Immature natural killer cell (primary cell): ENCODE data around the gene ARHGAP8. TPM values are rescaled to one million over a fixed set of nuclear protein-coding genes. Genes with fewer than 3 reads are reported as not detected.
"Not testable (repeated sequence)": the region's sequence is repeated elsewhere in the genome, so short reads cannot be mapped to it uniquely, and the experiment has no call there.

Source experiments
- DNase-seq, 3 donors: peaks; one replicate each; pipeline ENCODE4 v3.0.0; 2022; ENCODE audit warnings: mixed read lengths in 1 of 3
- H3K27ac Mint-ChIP-seq, 6 donors: one replicate each; pipeline ENCODE4 v1.8.0; 2020; ENCODE audit warnings: mixed read lengths in 6 of 6, mild to moderate bottlenecking in 5 of 6, inconsistent platforms in 4 of 6, moderate library complexity in 3 of 6
- H3K27me3 Mint-ChIP-seq, 3 donors: one replicate each; pipeline ENCODE4 v1.8.0; 2020 to 2021; ENCODE audit warnings: low read depth in 3 of 3, mild to moderate bottlenecking in 3 of 3, mixed read lengths in 3 of 3, moderate library complexity in 3 of 3, inconsistent platforms in 1 of 3
- H3K36me3 Mint-ChIP-seq, 3 donors: one replicate each; pipeline ENCODE4 v1.8.0; 2020; ENCODE audit warnings: mixed read lengths in 3 of 3, inconsistent platforms in 2 of 3, mild to moderate bottlenecking in 2 of 3
- H3K4me1 Mint-ChIP-seq, 2 donors: one replicate each; pipeline ENCODE4 v1.8.0; 2020; ENCODE audit warnings: inconsistent platforms in 2 of 2, mild to moderate bottlenecking in 2 of 2, mixed read lengths in 2 of 2, moderate library complexity in 1 of 2
- H3K4me3 Mint-ChIP-seq, 5 donors: one replicate each; pipeline ENCODE4 v1.8.0; 2020; ENCODE audit warnings: mild to moderate bottlenecking in 5 of 5, mixed read lengths in 5 of 5, inconsistent platforms in 3 of 5, moderate library complexity in 3 of 5
- H3K9me3 Mint-ChIP-seq, 6 donors: one replicate each; pipeline ENCODE4 v1.8.0; 2020; ENCODE audit warnings: mild to moderate bottlenecking in 6 of 6, mixed read lengths in 6 of 6, inconsistent platforms in 4 of 6, moderate library complexity in 3 of 6
- polyA plus RNA-seq, 3 donors: library from polyadenylated mRNA; unstranded; fragments of 300-500 nt; fragmentation: Illumina TruSeq; gene quantifications; one replicate each; pipeline ENCODE4 v1.2.3, GENCODE V29; 2021

The ARHGAP8 gene
- polyA plus RNA-seq, 3 donors from 2014 or later = 0.60 to 2.0 TPM; not detected in 1

- H3K27me3 Mint-ChIP-seq = peaks cover 2 to 8% (median 5%) of the 10 kb centered on the region in 3 donors
Measured at GRCh38 chr22:44797181-44797725, 44.9 kb downstream of the ARHGAP8 start.

GRCh38 chr22:44799077-44799945, 46.9 kb downstream of the ARHGAP8 start:
- Mint-ChIP-seq H3K4me3 (no peak overlapping the region), H3K27me3 (peaks cover 2 to 7% (median 7%) of the 10 kb centered on the region in 3 donors), H3K27ac (no peak overlapping the region), H3K36me3 (peaks cover 0 to 1% (median 0%) of the 10 kb centered on the region in 3 donors), H3K9me3 (no peaks in the 10 kb centered on the region), H3K4me1 (peaks cover 0 to 3% of the 10 kb centered on the region in 2 donors)
- DNase-seq = no peak

More at GRCh38 chr22:44797181-44797725, 44.9 kb downstream of the ARHGAP8 start:
- Mint-ChIP-seq H3K4me3 (no peak overlapping the region), H3K9me3 (no peaks in the 10 kb centered on the region), H3K27ac (no peak overlapping the region), H3K4me1 (no peaks in the 10 kb centered on the region), H3K36me3 (peaks cover 0 to 3% (median 0%) of the 10 kb centered on the region in 3 donors)
- DNase-seq = no peak

- not testable (repeated sequence) for DNase-seq, H3K9me3 Mint-ChIP-seq, H3K27ac Mint-ChIP-seq, H3K27me3 Mint-ChIP-seq, H3K4me1 Mint-ChIP-seq, H3K4me3 Mint-ChIP-seq, H3K36me3 Mint-ChIP-seq
Measured at GRCh38 chr22:44799946-44800634, 47.7 kb downstream of the ARHGAP8 start.

- H3K4me3 Mint-ChIP-seq = no peak overlapping the region
- H3K27ac Mint-ChIP-seq = no peak overlapping the region
- no peak for DNase-seq
- H3K4me1 Mint-ChIP-seq = peaks cover 0 to 3% of the 10 kb centered on the region in 2 donors
- no peaks in the 10 kb centered on the region for H3K36me3 Mint-ChIP-seq
- H3K27me3 Mint-ChIP-seq = peaks cover 2 to 9% (median 7%) of the 10 kb centered on the region in 3 donors
- H3K9me3 Mint-ChIP-seq = no peaks in the 10 kb centered on the region
Measured at GRCh38 chr22:44801476-44801875, 49.1 kb downstream of the ARHGAP8 start.

- H3K27ac Mint-ChIP-seq = no peak overlapping the region
Measured at GRCh38 chr22:44802071-44802700, 49.8 kb downstream of the ARHGAP8 start.

GRCh38 chr22:44802956-44803355, 50.6 kb downstream of the ARHGAP8 start:
- H3K27ac Mint-ChIP-seq = no peak overlapping the region
- H3K4me1 Mint-ChIP-seq = peaks cover 0 to 3% of the 10 kb centered on the region in 2 donors
- H3K27me3 Mint-ChIP-seq = peaks cover 3 to 7% (median 6%) of the 10 kb centered on the region in 3 donors
- no peaks in the 10 kb centered on the region for H3K36me3 Mint-ChIP-seq
- no peak for DNase-seq
- no peak overlapping the region for H3K4me3 Mint-ChIP-seq
- H3K9me3 Mint-ChIP-seq = no peaks in the 10 kb centered on the region

More at GRCh38 chr22:44802071-44802700, 49.8 kb downstream of the ARHGAP8 start:
- peaks cover 0 to 3% of the 10 kb centered on the region in 2 donors for H3K4me1 Mint-ChIP-seq
- peaks cover 2 to 7% (median 5%) of the 10 kb centered on the region in 3 donors for H3K27me3 Mint-ChIP-seq
- no peaks in the 10 kb centered on the region for H3K36me3 Mint-ChIP-seq
- H3K4me3 Mint-ChIP-seq = no peak overlapping the region
- no peak for DNase-seq
- no peaks in the 10 kb centered on the region for H3K9me3 Mint-ChIP-seq

GRCh38 chr22:44804327-44804726, 52.0 kb downstream of the ARHGAP8 start:
- no peak for DNase-seq
- no peaks in the 10 kb centered on the region for H3K9me3 Mint-ChIP-seq
- no peaks in the 10 kb centered on the region for H3K36me3 Mint-ChIP-seq
- peaks cover 0 to 5% of the 10 kb centered on the region in 2 donors for H3K4me1 Mint-ChIP-seq
- H3K4me3 Mint-ChIP-seq = no peak overlapping the region
- no peak overlapping the region for H3K27ac Mint-ChIP-seq
- H3K27me3 Mint-ChIP-seq = peaks cover 2 to 12% (median 3%) of the 10 kb centered on the region in 3 donors

GRCh38 chr22:44805711-44806110, 53.3 kb downstream of the ARHGAP8 start:
- Mint-ChIP-seq H3K27ac (no peak overlapping the region), H3K9me3 (no peaks in the 10 kb centered on the region), H3K4me3 (no peak overlapping the region), H3K36me3 (no peaks in the 10 kb centered on the region), H3K27me3 (peaks cover 2 to 12% (median 3%) of the 10 kb centered on the region in 3 donors), H3K4me1 (peaks cover 0 to 5% of the 10 kb centered on the region in 2 donors)
- DNase-seq = no peak

- H3K27me3 Mint-ChIP-seq = peaks cover 3 to 15% (median 5%) of the 10 kb centered on the region in 3 donors
- H3K36me3 Mint-ChIP-seq = no peaks in the 10 kb centered on the region
- DNase-seq = no peak
- H3K27ac Mint-ChIP-seq = no peak overlapping the region
- H3K4me1 Mint-ChIP-seq = peaks cover 0 to 5% of the 10 kb centered on the region in 2 donors
- no peaks in the 10 kb centered on the region for H3K9me3 Mint-ChIP-seq
- no peak overlapping the region for H3K4me3 Mint-ChIP-seq
Measured at GRCh38 chr22:44807232-44807631, 54.9 kb downstream of the ARHGAP8 start.

GRCh38 chr22:44807915-44808690, 55.7 kb downstream of the ARHGAP8 start:
- Mint-ChIP-seq H3K4me3 (no peak overlapping the region), H3K27me3 (peaks cover 4 to 15% (median 5%) of the 10 kb centered on the region in 3 donors), H3K27ac (no peak overlapping the region), H3K4me1 (peaks cover 0 to 2% of the 10 kb centered on the region in 2 donors), H3K36me3 (no peaks in the 10 kb centered on the region), H3K9me3 (no peaks in the 10 kb centered on the region)
- no peak for DNase-seq

GRCh38 chr22:44809456-44809855, 57.1 kb downstream of the ARHGAP8 start:
- DNase-seq = no peak
- peaks cover 4 to 12% (median 5%) of the 10 kb centered on the region in 3 donors for H3K27me3 Mint-ChIP-seq
- H3K4me3 Mint-ChIP-seq = no peak overlapping the region
- no peaks in the 10 kb centered on the region for H3K36me3 Mint-ChIP-seq
- H3K27ac Mint-ChIP-seq = no peak overlapping the region
- no peaks in the 10 kb centered on the region for H3K9me3 Mint-ChIP-seq
- H3K4me1 Mint-ChIP-seq = peaks cover 0 to 1% of the 10 kb centered on the region in 2 donors

- Mint-ChIP-seq H3K27ac (no peak overlapping the region), H3K4me3 (no peak overlapping the region), H3K9me3 (no peaks in the 10 kb centered on the region), H3K27me3 (peaks cover 4 to 14% (median 8%) of the 10 kb centered on the region in 3 donors), H3K36me3 (no peaks in the 10 kb centered on the region), H3K4me1 (peaks cover 0 to 1% of the 10 kb centered on the region in 2 donors)
- DNase-seq = no peak
Measured at GRCh38 chr22:44811141-44811540, 58.8 kb downstream of the ARHGAP8 start.

GRCh38 chr22:44813416-44813815, 61.0 kb downstream of the ARHGAP8 start:
- H3K27ac Mint-ChIP-seq = no peak overlapping the region
- DNase-seq = no peak
- peaks cover 4 to 9% (median 6%) of the 10 kb centered on the region in 3 donors for H3K27me3 Mint-ChIP-seq
- H3K4me3 Mint-ChIP-seq = no peak overlapping the region
- H3K36me3 Mint-ChIP-seq = no peaks in the 10 kb centered on the region
- no peaks in the 10 kb centered on the region for H3K9me3 Mint-ChIP-seq
- H3K4me1 Mint-ChIP-seq = no peaks in the 10 kb centered on the region
